ENCODE results near the gene LCTL. TPM values are rescaled to one million over a fixed set of nuclear protein-coding genes. Genes with fewer than 3 reads are reported as not detected.
A peak's percentile ranks its signal among the peaks of the same experiment; 100 is the strongest.

The LCTL gene
- total RNA-seq, 1 donor from 2014 or later, result not detected

- peaks cover 7% of the 10 kb centered on the region for H3K9me3 Mint-ChIP-seq (ENCODE audit: unreplicated experiment)
- peaks cover 10% of the 10 kb centered on the region for H3K4me1 Mint-ChIP-seq (ENCODE audit: low read depth, unreplicated experiment)
- TF ChIP-seq, protein P1, sequence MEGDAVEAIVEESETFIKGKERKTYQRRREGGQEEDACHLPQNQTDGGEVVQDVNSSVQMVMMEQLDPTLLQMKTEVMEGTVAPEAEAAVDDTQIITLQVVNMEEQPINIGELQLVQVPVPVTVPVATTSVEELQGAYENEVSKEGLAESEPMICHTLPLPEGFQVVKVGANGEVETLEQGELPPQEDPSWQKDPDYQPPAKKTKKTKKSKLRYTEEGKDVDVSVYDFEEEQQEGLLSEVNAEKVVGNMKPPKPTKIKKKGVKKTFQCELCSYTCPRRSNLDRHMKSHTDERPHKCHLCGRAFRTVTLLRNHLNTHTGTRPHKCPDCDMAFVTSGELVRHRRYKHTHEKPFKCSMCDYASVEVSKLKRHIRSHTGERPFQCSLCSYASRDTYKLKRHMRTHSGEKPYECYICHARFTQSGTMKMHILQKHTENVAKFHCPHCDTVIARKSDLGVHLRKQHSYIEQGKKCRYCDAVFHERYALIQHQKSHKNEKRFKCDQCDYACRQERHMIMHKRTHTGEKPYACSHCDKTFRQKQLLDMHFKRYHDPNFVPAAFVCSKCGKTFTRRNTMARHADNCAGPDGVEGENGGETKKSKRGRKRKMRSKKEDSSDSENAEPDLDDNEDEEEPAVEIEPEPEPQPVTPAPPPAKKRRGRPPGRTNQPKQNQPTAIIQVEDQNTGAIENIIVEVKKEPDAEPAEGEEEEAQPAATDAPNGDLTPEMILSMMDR (IDR thresholded peaks at IDR 0.05; ENCODE audit: partially characterized antibody, unreplicated experiment), result no peak
- no peaks in the 10 kb centered on the region for H3K36me3 Mint-ChIP-seq (ENCODE audit: unreplicated experiment)
- no peak overlapping the region for H3K27ac Mint-ChIP-seq (ENCODE audit: unreplicated experiment)
- no peak for DNase-seq
- peaks cover 4% of the 10 kb centered on the region for H3K27me3 Mint-ChIP-seq (ENCODE audit: unreplicated experiment)
- H3K4me3 Mint-ChIP-seq (ENCODE audit: unreplicated experiment), result no peak overlapping the region
Observed at GRCh38 chr15:66567897-66568296, 2.1 kb upstream of the LCTL start.

DNA sequence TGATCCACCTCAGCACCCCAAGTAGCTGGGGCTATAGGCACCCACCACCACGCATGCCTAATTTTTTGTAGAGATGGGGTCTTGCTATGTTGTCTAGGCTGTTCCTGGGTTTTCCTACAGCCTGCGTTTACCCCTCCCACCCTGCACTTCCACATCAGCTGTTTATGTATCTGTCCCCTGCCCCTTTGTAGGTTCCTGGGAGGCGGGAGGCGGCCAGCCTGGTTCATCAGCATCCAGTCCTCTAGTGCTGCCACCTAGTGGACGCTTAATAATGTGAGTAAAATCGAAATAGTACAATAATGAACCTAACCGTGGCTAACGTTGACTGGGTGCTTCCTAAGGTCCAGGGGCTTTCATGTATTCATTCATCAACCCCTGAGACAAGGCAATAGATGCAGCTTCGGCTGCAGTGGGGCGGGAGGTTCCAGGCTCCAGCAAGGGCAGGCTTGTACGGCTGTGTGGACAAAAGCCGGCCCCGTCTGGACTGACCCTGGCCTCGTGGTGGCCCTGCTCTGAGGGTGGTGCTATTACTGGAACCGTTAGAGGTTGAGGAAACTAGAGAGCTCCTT lies 1.2 kb upstream of the LCTL start:
- Mint-ChIP-seq H3K4me1 (ENCODE audit: low read depth, unreplicated experiment) (peaks cover 10% of the 10 kb centered on the region), H3K27me3 (ENCODE audit: unreplicated experiment) (peaks cover 4% of the 10 kb centered on the region), H3K9me3 (ENCODE audit: unreplicated experiment) (peaks cover 7% of the 10 kb centered on the region), H3K36me3 (ENCODE audit: unreplicated experiment) (no peaks in the 10 kb centered on the region), H3K27ac (ENCODE audit: unreplicated experiment) (peak overlapping the region; percentile 12), H3K4me3 (ENCODE audit: unreplicated experiment) (no peak overlapping the region)
- peak; percentile 75 for DNase-seq
- TF ChIP-seq, protein P1 (IDR thresholded peaks at IDR 0.05; ENCODE audit: partially characterized antibody, unreplicated experiment), result peak; percentile 86

- no peaks in the 10 kb centered on the region for H3K36me3 Mint-ChIP-seq (ENCODE audit: unreplicated experiment)
Observed at GRCh38 chr15:66565141-66565641, 607 bp downstream of the LCTL start.

GRCh38 chr15:66564136-66565041 lies 1.4 kb downstream of the LCTL start:
- TF ChIP-seq, protein P1 (IDR thresholded peaks at IDR 0.05; ENCODE audit: partially characterized antibody, unreplicated experiment), result no peak
- Mint-ChIP-seq H3K27ac (ENCODE audit: unreplicated experiment) (no peak overlapping the region), H3K4me1 (ENCODE audit: low read depth, unreplicated experiment) (peaks cover 10% of the 10 kb centered on the region), H3K36me3 (ENCODE audit: unreplicated experiment) (no peaks in the 10 kb centered on the region), H3K9me3 (ENCODE audit: unreplicated experiment) (peaks cover 11% of the 10 kb centered on the region), H3K27me3 (ENCODE audit: unreplicated experiment) (peaks cover 7% of the 10 kb centered on the region), H3K4me3 (ENCODE audit: unreplicated experiment) (no peak overlapping the region)
- peak; percentile 41 for DNase-seq

More at GRCh38 chr15:66565141-66565641, 607 bp downstream of the LCTL start:
- peaks cover 11% of the 10 kb centered on the region for H3K9me3 Mint-ChIP-seq (ENCODE audit: unreplicated experiment)
- TF ChIP-seq, protein P1 (IDR thresholded peaks at IDR 0.05; ENCODE audit: partially characterized antibody, unreplicated experiment), result no peak
- H3K27ac Mint-ChIP-seq (ENCODE audit: unreplicated experiment), result no peak overlapping the region
- H3K27me3 Mint-ChIP-seq (ENCODE audit: unreplicated experiment), result peaks cover 7% of the 10 kb centered on the region
- DNase-seq, result no peak
- no peak overlapping the region for H3K4me3 Mint-ChIP-seq (ENCODE audit: unreplicated experiment)
- H3K4me1 Mint-ChIP-seq (ENCODE audit: low read depth, unreplicated experiment), result peaks cover 10% of the 10 kb centered on the region

Data from glutamatergic neuron (in vitro differentiated cells).